ENCODE data around the gene RPL22. TPM values are rescaled to one million over a fixed set of nuclear protein-coding genes. Genes with fewer than 3 reads are reported as not detected.

RPL22 gene
- total RNA-seq, 1 donor from 2014 or later, result 601 TPM

- Mint-ChIP-seq H3K4me3 (ENCODE audit: unreplicated experiment) (no peak overlapping the region), H3K4me1 (ENCODE audit: unreplicated experiment) (peaks cover 3% of the 10 kb centered on the region), H3K36me3 (ENCODE audit: low read depth, unreplicated experiment) (no peaks in the 10 kb centered on the region), H3K27me3 (ENCODE audit: unreplicated experiment) (peaks cover 10% of the 10 kb centered on the region), H3K9me3 (ENCODE audit: unreplicated experiment) (no peaks in the 10 kb centered on the region), H3K27ac (ENCODE audit: unreplicated experiment) (no peak overlapping the region)
- DNase-seq (ENCODE audit: low spot score), result no peak
- TF ChIP-seq, protein P1, sequence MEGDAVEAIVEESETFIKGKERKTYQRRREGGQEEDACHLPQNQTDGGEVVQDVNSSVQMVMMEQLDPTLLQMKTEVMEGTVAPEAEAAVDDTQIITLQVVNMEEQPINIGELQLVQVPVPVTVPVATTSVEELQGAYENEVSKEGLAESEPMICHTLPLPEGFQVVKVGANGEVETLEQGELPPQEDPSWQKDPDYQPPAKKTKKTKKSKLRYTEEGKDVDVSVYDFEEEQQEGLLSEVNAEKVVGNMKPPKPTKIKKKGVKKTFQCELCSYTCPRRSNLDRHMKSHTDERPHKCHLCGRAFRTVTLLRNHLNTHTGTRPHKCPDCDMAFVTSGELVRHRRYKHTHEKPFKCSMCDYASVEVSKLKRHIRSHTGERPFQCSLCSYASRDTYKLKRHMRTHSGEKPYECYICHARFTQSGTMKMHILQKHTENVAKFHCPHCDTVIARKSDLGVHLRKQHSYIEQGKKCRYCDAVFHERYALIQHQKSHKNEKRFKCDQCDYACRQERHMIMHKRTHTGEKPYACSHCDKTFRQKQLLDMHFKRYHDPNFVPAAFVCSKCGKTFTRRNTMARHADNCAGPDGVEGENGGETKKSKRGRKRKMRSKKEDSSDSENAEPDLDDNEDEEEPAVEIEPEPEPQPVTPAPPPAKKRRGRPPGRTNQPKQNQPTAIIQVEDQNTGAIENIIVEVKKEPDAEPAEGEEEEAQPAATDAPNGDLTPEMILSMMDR (IDR thresholded peaks at IDR 0.05; ENCODE audit: unreplicated experiment), result no peak
Measured at GRCh38 chr1:6165027-6165426, 34.4 kb downstream of the RPL22 start.

GRCh38 chr1:6163973-6164617, 35.3 kb downstream of the RPL22 start:
- Mint-ChIP-seq H3K27ac (ENCODE audit: unreplicated experiment) (no peak overlapping the region), H3K4me1 (ENCODE audit: unreplicated experiment) (peaks cover 6% of the 10 kb centered on the region), H3K27me3 (ENCODE audit: unreplicated experiment) (peaks cover 14% of the 10 kb centered on the region), H3K36me3 (ENCODE audit: low read depth, unreplicated experiment) (peaks cover 3% of the 10 kb centered on the region), H3K4me3 (ENCODE audit: unreplicated experiment) (no peak overlapping the region), H3K9me3 (ENCODE audit: unreplicated experiment) (no peaks in the 10 kb centered on the region)
- TF ChIP-seq, protein P1 (IDR thresholded peaks at IDR 0.05; ENCODE audit: unreplicated experiment), result no peak
- DNase-seq (ENCODE audit: low spot score), result no peak

DNA sequence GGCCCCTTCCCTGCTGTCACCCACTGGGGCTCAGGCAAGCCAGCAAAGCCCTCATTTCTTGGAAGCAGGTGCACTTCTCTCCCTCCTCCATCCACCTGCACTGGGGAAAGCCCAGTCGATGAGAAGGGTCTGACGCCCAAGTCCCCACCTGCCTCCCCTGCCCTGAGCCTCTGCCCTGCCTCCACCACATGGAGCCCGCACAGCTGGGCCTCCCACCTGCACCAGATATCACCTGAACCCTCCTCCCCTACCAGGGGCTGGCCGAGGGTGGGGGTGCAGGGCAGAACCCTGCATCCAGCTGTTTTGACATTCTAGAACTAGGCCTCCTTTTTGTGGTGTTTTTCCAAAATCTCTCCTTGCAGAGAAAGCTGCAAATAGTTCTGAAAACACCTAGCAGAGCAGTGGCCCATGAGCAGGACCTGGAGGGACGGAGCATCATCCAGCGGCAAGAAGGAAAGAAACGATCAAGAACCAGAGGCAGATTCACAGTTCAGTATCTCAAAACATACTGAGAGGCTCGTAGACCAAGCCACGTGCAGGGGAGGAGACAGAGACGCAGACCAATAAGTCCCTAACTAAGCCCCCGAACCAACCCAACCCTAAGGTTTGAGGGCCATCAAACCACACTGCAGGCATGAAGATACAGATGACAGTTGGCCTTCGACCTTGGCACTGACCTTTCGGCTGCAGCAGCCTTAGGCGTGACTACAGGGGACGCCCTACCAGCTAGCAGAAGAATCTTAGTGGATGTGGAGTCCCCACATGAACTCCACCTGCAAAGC, 36.0 kb downstream of the RPL22 start:
- no peak overlapping the region for H3K27ac Mint-ChIP-seq (ENCODE audit: unreplicated experiment)
- TF ChIP-seq, protein P1 (IDR thresholded peaks at IDR 0.05; ENCODE audit: unreplicated experiment), result no peak
- peaks cover 10% of the 10 kb centered on the region for H3K27me3 Mint-ChIP-seq (ENCODE audit: unreplicated experiment)
- no peak overlapping the region for H3K4me3 Mint-ChIP-seq (ENCODE audit: unreplicated experiment)
- H3K9me3 Mint-ChIP-seq (ENCODE audit: unreplicated experiment), result no peaks in the 10 kb centered on the region
- DNase-seq (ENCODE audit: low spot score), result no peak
- H3K4me1 Mint-ChIP-seq (ENCODE audit: unreplicated experiment), result peaks cover 6% of the 10 kb centered on the region
- peaks cover 4% of the 10 kb centered on the region for H3K36me3 Mint-ChIP-seq (ENCODE audit: low read depth, unreplicated experiment)

DNA sequence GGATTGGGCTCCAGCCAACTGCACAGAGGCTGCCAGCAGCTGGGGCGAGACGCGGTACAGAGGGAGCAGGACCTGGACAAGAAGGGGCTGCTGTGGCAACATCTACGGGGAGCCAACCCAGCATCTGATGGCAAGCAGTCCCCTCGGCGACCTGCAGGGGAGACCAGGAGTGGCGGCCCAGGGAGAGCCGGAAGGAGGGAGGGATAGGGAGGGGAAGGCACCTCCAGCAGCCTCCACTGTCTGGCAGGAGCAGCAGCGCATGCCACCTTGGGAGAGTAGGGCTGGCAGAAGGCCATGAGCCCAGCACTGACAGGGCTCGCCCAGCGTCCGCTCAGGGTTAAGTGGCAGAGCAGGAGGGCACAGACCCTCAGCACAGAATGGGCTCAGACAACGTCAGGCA, 36.6 kb downstream of the RPL22 start:
- TF ChIP-seq, protein P1 (IDR thresholded peaks at IDR 0.05; ENCODE audit: unreplicated experiment), result peak; percentile 14
- Mint-ChIP-seq H3K27me3 (ENCODE audit: unreplicated experiment) (peaks cover 9% of the 10 kb centered on the region), H3K9me3 (ENCODE audit: unreplicated experiment) (no peaks in the 10 kb centered on the region), H3K36me3 (ENCODE audit: low read depth, unreplicated experiment) (peaks cover 4% of the 10 kb centered on the region), H3K4me3 (ENCODE audit: unreplicated experiment) (no peak overlapping the region), H3K4me1 (ENCODE audit: unreplicated experiment) (peaks cover 6% of the 10 kb centered on the region), H3K27ac (ENCODE audit: unreplicated experiment) (no peak overlapping the region)
- DNase-seq (ENCODE audit: low spot score), result no peak

- TF ChIP-seq, protein P1 (IDR thresholded peaks at IDR 0.05; ENCODE audit: unreplicated experiment), result no peak
- DNase-seq (ENCODE audit: low spot score), result no peak
- H3K4me3 Mint-ChIP-seq (ENCODE audit: unreplicated experiment), result no peak overlapping the region
- peaks cover 7% of the 10 kb centered on the region for H3K27me3 Mint-ChIP-seq (ENCODE audit: unreplicated experiment)
- no peaks in the 10 kb centered on the region for H3K9me3 Mint-ChIP-seq (ENCODE audit: unreplicated experiment)
- H3K36me3 Mint-ChIP-seq (ENCODE audit: low read depth, unreplicated experiment), result peaks cover 4% of the 10 kb centered on the region
- H3K4me1 Mint-ChIP-seq (ENCODE audit: unreplicated experiment), result peaks cover 6% of the 10 kb centered on the region
- H3K27ac Mint-ChIP-seq (ENCODE audit: unreplicated experiment), result no peak overlapping the region
Measured at GRCh38 chr1:6162341-6162740, 37.1 kb downstream of the RPL22 start.

Measured in endothelial cell (in vitro differentiated cells).